Mucosa of rectum (tissue), 2 donors: ENCODE results near the gene P2RX3.

ENCODE experiments used
- H3K27ac ChIP-seq, 2 donors: one replicate each; pipeline ENCODE4 v1.7.0; 2013; ENCODE audit warnings: inconsistent platforms in 2 of 2, low read depth in 2 of 2, low read length in 2 of 2
- H3K27me3 ChIP-seq, 2 donors: one replicate each; pipeline ENCODE4 v1.7.0; 2013; ENCODE audit warnings: low read length in 2 of 2; ENCODE audit not compliant: control insufficient read depth in 2 of 2, insufficient read depth in 2 of 2
- H3K36me3 ChIP-seq, 2 donors: one replicate each; pipeline ENCODE4 v1.7.0; 2013; ENCODE audit warnings: low read length in 2 of 2; ENCODE audit not compliant: control insufficient read depth in 2 of 2, insufficient read depth in 2 of 2
- H3K4me1 ChIP-seq, 2 donors: one replicate each; pipeline ENCODE4 v1.7.0; 2013; ENCODE audit warnings: low read length in 2 of 2, mild to moderate bottlenecking in 1 of 2; ENCODE audit not compliant: control insufficient read depth in 2 of 2, insufficient read depth in 2 of 2
- H3K4me3 ChIP-seq, 2 donors: one replicate each; pipeline ENCODE4 v1.7.0; 2013; ENCODE audit warnings: low read length in 2 of 2
- H3K9ac ChIP-seq, 2 donors: one replicate each; pipeline ENCODE4 v1.7.0; 2013; ENCODE audit warnings: low read length in 2 of 2, low read depth in 1 of 2, mild to moderate bottlenecking in 1 of 2
- H3K9me3 ChIP-seq, 2 donors: one replicate each; pipeline ENCODE4 v1.7.0; 2013; ENCODE audit warnings: low read length in 2 of 2; ENCODE audit not compliant: control insufficient read depth in 2 of 2
- donor health status: healthy.
- donor health status: Normal muscosa, but diverticular disease.

Gene P2RX3

GRCh38 chr11:57324154-57324885 lies 13.8 kb upstream of the P2RX3 start:
- Histone ChIP-seq H3K36me3 (peaks cover 30 to 35% of the 10 kb centered on the region in 2 donors), H3K27ac (peak overlapping the region; percentile 96 to 97), H3K4me1 (peaks cover 54 to 58% of the 10 kb centered on the region in 2 donors), H3K9ac (peak overlapping the region; percentile 88 to 92), H3K9me3 (no peaks in the 10 kb centered on the region), H3K4me3 (peak overlapping the region; percentile 79 to 89), H3K27me3 (no peaks in the 10 kb centered on the region)

DNA sequence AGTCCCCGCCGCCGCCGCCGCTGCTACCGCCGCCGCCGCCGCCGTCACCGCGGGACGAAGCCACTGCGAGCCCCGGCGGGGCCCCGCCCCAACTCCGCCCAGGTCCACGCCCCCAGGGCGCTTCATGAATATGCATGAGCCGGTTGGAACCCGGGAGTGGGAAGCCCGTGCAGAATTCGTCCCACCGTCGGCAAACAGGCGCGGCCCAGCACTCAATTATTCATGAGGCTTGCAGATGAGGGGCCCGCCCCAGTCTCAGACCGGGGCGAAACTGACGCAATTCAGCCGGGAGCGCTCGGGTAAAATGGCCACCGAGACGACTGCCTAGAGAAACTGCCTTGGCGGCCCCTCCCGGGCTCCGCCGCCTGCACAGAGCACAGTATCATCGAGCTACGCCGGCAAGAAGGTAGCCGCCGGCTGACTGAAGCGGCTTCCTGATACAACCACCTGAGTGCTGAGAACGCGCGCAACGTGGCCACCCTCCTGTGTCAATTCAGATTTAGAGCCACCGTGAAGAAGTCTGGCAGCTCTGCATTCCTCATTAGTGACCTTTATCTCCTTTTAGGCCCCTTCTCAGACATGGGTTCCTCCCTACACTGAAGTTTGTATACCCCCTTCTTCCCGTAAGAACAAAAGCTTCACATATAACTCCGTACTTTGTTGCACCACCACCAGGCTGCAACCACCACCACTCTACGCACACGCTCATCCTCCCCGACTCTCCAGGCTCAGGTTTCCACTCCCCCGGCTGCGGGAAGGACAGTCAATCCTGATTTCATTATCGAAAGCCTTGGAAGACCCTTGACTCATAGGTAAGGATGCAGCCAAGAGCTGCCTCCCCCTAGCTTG lies 13.0 kb upstream of the P2RX3 start, which contains the start of gene TNKS1BP1:
Gene TNKS1BP1 (minus strand): TSS at position 67 of the 849 bp plus-strand sequence. CDS start 3,067 bp downstream, outside the sequence.
- Histone ChIP-seq H3K9me3 (no peaks in the 10 kb centered on the region), H3K4me1 (peaks cover 51 to 55% of the 10 kb centered on the region in 2 donors), H3K36me3 (peaks cover 36 to 41% of the 10 kb centered on the region in 2 donors), H3K4me3 (peak within 1 kb of the TSS; percentile 89), H3K9ac (peak within 1 kb of the TSS; percentile 92 to 98), H3K27ac (peak within 1 kb of the TSS; percentile 96 to 97), H3K27me3 (no peaks in the 10 kb centered on the region)

DNA sequence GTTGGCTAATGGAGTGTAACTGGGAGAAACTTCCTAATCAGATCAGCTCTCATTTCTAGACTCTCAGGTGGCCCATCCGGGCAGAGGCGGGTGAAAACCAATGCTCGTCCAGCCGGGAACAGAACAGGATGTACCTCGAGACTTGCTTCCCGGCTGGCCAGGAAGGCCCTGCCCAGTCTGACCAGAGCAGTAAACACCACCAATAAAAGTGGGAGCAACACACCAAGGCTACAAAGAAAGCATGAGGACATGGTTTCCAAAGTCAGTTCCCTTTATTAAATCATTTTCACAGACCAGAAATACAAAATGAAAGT lies 12.5 kb upstream of the P2RX3 start:
- peaks cover 47 to 50% of the 10 kb centered on the region in 2 donors for H3K4me1 ChIP-seq
- H3K27me3 ChIP-seq, result no peaks in the 10 kb centered on the region
- H3K9me3 ChIP-seq, result no peaks in the 10 kb centered on the region
- peaks cover 38 to 40% of the 10 kb centered on the region in 2 donors for H3K36me3 ChIP-seq
- peak overlapping the region; percentile 96 to 97 for H3K27ac ChIP-seq
- H3K9ac ChIP-seq, result peak overlapping the region; percentile 91 to 98
- H3K4me3 ChIP-seq, result peak overlapping the region; percentile 89

DNA sequence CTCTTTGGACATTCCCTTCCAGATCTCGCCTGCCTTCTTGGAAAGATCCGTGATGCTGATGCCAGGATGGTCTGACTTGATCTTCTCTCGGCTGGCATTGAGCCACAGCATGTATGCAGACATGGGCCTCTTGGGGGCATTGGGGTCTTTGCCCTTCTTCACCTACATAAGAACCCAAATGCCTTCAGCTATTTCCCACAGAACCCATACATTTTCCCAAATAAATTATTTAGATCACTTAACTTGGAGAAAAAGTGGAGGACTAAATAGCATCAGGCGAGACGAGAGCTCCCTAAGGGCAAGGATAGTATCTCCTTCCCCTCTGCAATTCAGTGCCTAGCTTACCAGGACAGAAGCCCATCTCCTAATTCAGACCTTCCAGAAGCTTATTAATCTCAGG lies 10.4 kb upstream of the P2RX3 start:
- H3K4me1 ChIP-seq, result peaks cover 28 to 30% of the 10 kb centered on the region in 2 donors
- no peaks in the 10 kb centered on the region for H3K9me3 ChIP-seq
- no peak overlapping the region for H3K4me3 ChIP-seq
- peaks cover 55 to 58% of the 10 kb centered on the region in 2 donors for H3K36me3 ChIP-seq
- no peak overlapping the region for H3K27ac ChIP-seq
- no peaks in the 10 kb centered on the region for H3K27me3 ChIP-seq
- H3K9ac ChIP-seq, result no peak overlapping the region

DNA sequence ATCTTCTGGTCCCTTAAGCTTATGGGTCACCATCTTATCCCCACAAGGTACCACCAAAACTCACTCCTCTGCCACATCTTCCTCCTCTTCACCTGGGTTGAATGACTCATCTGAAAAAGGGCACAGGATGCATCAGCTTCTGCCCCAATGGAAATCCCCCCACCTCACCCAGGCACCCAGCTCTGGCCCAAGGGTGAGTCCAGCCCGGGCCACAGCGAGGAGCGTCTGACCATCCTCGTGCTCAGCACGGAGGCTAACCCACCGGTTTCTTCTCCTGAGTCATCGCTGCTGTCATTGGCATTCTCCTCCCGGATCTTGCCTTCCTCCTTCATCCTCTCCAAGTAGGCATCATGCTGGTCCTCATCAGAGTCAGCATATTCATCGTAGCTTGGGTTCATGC lies 8.1 kb upstream of the P2RX3 start:
- H3K9ac ChIP-seq, result no peak overlapping the region
- H3K9me3 ChIP-seq, result no peaks in the 10 kb centered on the region
- no peak overlapping the region for H3K27ac ChIP-seq
- H3K4me1 ChIP-seq, result peaks cover 26% of the 10 kb centered on the region in 2 donors
- peaks cover 61 to 66% of the 10 kb centered on the region in 2 donors for H3K36me3 ChIP-seq
- no peak overlapping the region for H3K4me3 ChIP-seq
- H3K27me3 ChIP-seq, result no peaks in the 10 kb centered on the region

- Histone ChIP-seq H3K36me3 (peaks cover 60 to 66% of the 10 kb centered on the region in 2 donors), H3K9ac (no peak overlapping the region), H3K27ac (no peak overlapping the region), H3K9me3 (no peaks in the 10 kb centered on the region), H3K4me3 (no peak overlapping the region), H3K27me3 (no peaks in the 10 kb centered on the region), H3K4me1 (peaks cover 11 to 17% of the 10 kb centered on the region in 2 donors)
These were observed 6.4 kb upstream of the P2RX3 start for GRCh38 chr11:57331720-57332119.

DNA sequence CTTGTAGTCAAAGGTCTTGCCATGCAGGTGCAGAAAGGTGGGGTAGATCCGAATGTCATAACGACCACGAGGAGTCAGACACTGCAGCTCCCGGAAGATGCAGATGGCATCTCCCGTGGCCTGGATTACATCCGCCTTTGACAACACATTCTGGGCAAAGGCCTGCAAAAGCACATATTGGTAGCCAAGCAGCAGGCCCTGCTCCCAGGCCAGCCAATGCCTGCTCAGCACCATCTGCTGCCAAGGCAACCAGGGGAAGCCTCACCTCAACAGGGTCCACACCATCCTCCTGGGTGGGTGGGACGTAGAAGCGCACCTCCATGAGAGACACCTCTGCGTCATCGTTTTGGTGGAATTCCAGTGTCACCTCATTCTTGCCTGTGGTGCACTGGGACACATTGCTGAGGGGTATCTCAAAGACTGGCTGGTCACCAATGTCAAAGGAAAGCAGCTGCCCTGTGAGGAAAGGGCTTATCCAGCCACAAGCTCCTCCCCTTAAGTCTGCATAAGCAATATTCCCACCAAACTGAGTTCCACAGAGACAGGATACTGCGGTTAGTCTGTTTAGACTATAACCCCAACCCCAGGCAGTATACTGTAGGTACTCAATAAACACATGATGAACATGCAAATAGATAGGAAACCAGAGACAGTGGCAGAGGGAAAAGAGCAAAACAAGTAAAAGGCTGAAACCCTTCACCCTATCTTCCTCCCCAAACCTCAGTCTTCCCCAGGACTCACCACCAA lies 5.3 kb upstream of the P2RX3 start:
- peaks cover 50 to 55% of the 10 kb centered on the region in 2 donors for H3K36me3 ChIP-seq

DNA sequence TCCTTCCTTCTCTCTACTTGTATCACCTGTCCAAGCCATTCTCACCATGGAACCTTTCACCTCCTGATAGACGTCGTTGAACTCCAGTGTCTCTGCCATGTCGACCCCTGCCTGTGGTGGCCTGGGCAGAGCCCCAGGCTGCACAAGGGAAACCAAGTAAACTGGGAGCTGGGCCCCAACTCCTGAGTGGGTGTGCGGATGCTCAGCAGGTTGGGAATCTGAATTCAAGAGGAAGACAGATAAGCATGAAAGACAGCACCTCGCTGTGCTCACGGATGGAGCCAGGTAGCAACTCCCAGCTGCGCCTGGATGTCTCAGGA lies 3.2 kb upstream of the P2RX3 start:
- Histone ChIP-seq H3K27me3 (no peaks in the 10 kb centered on the region), H3K27ac (peak overlapping the region; percentile 72 to 74), H3K9ac (peak overlapping the region; percentile 78 to 83)

More for the DNA sequence above, 5.3 kb upstream of the P2RX3 start:
- Histone ChIP-seq H3K4me3 (no peak overlapping the region), H3K4me1 (peaks cover 11 to 15% of the 10 kb centered on the region in 2 donors), H3K27ac (peak overlapping the region in 1 of 2 donors; percentile 26), H3K9me3 (no peaks in the 10 kb centered on the region), H3K27me3 (no peaks in the 10 kb centered on the region), H3K9ac (no peak overlapping the region)

DNA sequence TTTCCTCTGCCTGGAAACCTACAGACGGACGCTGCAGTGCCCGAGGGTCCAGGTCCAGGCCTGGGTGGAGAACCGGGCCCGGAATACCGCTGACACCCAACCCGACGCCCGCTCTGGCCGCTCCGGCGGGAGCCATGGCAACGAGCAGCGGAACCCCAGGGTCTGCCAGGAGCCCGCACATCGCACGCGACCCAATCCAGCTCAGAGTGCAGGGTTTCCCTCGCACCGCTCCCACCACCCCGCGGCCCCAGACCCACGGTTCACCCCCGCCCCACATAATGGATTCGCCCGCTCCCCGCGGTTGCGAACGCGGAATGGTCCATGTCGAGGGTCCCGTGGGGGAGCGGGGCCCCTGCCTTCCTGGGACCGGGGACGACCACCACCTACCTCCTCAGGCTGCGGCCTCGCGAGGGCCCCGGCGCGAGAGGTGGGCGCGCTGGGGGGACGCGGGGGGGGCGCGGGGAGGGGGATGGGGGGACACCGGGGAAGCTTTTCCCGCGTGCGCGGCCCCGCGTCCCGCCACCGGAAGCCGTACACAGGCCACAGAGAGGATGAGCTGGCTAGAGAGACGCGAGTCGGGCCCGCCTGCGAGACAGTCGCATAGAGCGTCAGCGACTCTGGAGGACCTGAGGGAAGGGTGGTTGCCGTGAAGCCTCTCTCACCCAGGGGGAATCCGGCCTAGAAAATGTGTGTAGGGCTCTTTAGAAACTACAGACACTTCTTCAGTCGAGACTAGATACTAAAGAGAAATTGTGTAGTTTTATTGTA lies 2.6 kb upstream of the P2RX3 start, which contains the start of gene SSRP1:
Gene SSRP1 (minus strand): TSS at position 550 of the 768 bp plus-strand sequence. CDS start 771 bp downstream, outside the sequence.
- Histone ChIP-seq H3K9ac (peak within 1 kb of the TSS; percentile 78 to 83), H3K27ac (peak within 1 kb of the TSS; percentile 72 to 74), H3K4me1 (peaks cover 11 to 15% of the 10 kb centered on the region in 2 donors), H3K27me3 (no peaks in the 10 kb centered on the region), H3K9me3 (no peaks in the 10 kb centered on the region), H3K36me3 (peaks cover 25 to 30% of the 10 kb centered on the region in 2 donors), H3K4me3 (peak within 1 kb of the TSS; percentile 79 to 89)

More for the DNA sequence above, 3.2 kb upstream of the P2RX3 start:
- Histone ChIP-seq H3K4me3 (peak overlapping the region; percentile 79 to 89), H3K36me3 (peaks cover 30 to 36% of the 10 kb centered on the region in 2 donors), H3K9me3 (no peaks in the 10 kb centered on the region), H3K4me1 (peaks cover 11 to 15% of the 10 kb centered on the region in 2 donors)
